ENCODE measurements around the gene ZBTB11.
"Not testable (repeated sequence)": the region's sequence is repeated elsewhere in the genome, so short reads cannot be mapped to it uniquely, and the experiment has no call there.

The ZBTB11 gene

DNA sequence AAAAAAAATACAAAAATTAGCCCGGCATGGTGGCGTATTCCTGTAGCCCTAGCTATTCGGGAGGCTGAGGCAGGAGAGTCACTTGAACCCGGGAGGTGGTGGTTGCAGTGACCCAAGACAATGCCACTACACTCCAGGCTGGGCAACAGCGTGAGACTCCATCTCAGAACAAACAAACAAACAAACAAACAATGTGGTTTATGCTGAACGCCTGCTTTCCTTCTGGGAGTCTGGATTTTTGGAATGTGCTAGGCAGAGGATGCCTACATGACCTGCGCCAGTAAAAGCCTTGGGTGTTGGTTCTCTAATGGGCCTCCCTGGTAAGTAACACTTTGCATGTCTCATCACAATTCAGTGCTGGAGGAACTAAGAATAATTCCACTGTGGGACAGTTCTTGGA lies 59.5 kb downstream of the ZBTB11 start:
- no peak for DNase-seq

DNA sequence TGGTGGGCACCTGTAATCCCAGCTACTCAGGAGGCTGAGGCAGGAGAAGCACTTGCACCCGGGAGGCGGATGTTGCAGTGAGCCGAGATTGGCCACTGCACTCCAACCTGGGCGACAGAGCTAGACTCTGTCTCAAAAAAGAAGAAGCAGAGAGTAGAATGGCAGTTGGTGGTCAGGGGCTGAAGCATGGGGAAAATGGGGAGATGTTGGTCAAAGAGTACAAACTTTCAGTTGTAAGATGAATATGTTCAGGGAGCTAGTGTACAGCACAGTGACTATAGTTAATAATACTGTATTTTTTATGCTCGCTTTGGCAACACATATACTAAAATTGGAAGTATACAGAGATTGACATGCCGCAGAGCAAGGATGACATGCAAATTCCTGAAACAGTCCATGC lies 61.4 kb downstream of the ZBTB11 start:
- no peak for DNase-seq

DNA sequence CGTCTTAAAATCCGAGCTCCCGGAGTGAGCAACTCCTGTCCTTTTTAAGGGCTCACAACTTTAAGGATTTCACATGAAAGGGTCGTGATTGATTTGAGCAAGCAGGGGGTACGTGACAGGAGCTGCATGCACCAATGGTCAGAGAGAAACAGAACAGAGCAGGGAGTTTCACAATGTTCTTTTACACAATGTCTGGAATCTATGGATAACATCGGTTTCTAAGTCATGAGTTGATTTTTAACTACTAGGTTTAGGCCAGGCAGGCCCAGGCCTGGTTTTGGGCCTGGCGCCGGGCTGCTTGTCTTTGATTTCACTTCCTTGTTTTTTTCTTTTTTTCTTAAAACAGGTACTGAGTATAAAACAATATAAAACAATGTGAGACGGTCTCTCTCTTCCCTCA lies 63.9 kb downstream of the ZBTB11 start:
- DNase-seq: not testable (repeated sequence)

DNA sequence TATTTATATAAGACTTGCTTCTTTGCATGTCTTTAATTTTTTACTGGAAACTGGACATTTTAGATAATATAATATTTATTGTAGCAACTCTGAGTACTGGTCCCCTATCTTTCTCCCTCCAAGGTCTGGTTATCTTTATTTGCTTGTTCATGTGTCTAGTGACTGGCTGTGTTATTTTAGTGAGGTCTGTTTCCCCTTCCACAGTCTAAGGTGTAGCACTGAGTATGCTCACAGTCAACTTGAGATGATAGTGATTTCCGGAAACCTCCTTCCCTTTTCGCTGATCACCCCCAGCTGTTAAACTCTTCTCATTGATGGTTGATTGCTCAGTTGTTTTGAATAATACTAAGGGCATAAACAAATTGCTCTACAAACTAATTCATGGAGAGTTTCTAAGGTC lies 65.9 kb downstream of the ZBTB11 start:
- DNase-seq: no peak

DNA sequence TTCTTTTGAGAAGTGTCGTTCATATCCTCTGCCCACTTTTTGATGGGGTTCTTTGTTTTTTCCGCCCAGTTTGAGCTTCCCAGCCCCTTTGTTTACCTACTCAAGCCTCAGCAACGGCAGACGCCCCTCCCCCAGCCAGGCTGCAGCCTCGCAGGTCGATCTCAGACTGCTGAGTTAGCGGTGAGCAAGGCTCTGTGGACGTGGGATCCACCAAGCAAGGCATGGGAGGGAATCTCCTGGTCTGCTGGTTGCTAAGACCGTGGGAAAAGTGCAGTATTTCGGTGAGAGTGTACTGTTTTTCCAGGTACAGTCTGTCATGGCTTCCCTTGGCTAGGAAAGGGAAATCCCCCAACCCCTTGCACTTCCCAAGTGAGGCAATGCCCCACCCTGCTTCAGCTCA lies 71.5 kb downstream of the ZBTB11 start:
- not testable (repeated sequence) for DNase-seq

DNA sequence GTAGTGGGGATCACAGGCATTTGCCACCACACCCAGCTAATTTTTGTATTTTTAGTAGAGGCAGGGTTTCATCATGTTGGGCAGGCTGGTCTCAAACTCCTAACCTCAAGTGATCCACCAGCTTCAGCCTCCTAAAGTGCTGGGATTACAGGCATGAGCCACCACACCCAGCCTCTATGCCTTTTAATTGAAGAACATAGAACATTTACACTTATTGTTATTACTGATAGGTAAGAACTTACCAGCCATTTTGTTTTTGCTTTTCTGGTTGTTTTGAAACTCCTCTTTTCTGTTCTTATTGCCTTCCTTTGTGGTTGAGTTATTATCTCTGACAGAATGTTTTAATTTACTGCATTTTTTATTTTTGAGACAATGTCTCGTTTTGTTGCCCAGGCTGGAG lies 73.7 kb downstream of the ZBTB11 start:
- no peak for DNase-seq

DNA sequence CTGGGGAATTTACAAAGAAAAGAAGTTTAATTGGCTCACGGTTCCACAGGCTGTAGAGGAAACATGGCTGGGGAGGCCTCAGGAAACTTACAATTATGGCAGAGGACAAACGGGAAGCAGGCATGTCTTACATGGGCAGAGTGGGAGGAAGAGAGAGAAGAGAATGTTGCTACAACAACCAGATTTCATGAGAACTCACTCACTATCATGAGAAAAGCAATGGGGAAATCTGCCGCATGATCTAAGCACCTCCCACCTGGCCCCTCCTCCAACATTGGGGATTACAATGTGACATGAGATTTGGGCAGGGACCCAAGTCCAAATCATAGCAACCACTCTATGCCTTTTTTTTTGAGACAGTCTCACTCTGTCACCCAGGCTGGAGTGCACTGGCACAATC lies 74.2 kb downstream of the ZBTB11 start:
- no peak for DNase-seq

Measured in SIG-M5 (cell line).